ENCODE results near the gene ZNF91. TPM values are rescaled to one million over a fixed set of nuclear protein-coding genes. Genes with fewer than 3 reads are reported as not detected.
A peak's percentile ranks its signal among the peaks of the same experiment; 100 is the strongest.
"Not testable (repeated sequence)": the region's sequence is repeated elsewhere in the genome, so short reads cannot be mapped to it uniquely, and the experiment has no call there.

ZNF91 gene
- total RNA-seq, 2 experiments from 2014 or later = 35.7 to 45.5 TPM

DNA sequence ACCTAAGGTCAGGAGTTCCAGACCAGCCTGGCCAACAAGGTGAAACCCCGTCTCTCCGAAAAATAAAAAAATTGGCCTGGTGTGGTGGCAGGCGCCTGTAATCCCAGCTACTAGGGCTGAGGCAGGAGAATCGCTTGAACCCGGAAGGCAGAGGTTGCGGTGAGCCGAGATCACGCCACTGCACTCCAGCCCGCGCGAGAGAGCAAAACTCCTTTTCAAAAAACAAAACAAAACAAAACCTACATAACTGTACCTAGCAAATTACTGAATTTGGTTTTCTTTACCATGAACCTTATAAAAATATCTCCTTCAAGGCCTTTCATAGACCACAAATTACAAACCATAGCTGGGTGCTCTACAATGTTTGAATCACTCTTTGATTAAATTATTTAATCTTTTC lies 760 bp downstream of the ZNF91 start:
- Mint-ChIP-seq H3K27ac (peak overlapping the region; percentile 99), H3K36me3 (ENCODE audit: low read depth) (peaks cover 43% of the 10 kb centered on the region), H3K9me3 (ENCODE audit: low read depth) (peaks cover 7% of the 10 kb centered on the region), H3K27me3 (no peaks in the 10 kb centered on the region), H3K4me1 (peaks cover 38% of the 10 kb centered on the region), H3K4me3 (peak overlapping the region; percentile 98)
- POLR2A ChIA-PET = interaction anchor here (0.7 to 1.9 kb wide), 3 partner anchors 293 to 692 kb away, joined by 3 to 4 read pairs (median 3); partner anchors contain the start of gene ZNF675
- CTCF ChIA-PET = interaction anchor here (0.7 to 1.9 kb wide), 2 partner anchors 10 to 365 kb away, joined by 3 to 5 read pairs; no protein-coding TSS in a partner anchor
- ATAC-seq (no peak), DNase-seq (peak; percentile 77)
- intact Hi-C loops (cut with DNase I, micrococcal nuclease) = loop anchor here (1.0 to 10.0 kb wide), 5 partner anchors 120 to 1342 kb away; partner anchors contain the start of genes ZNF254 (in 1 of the 2), ZNF257 (in 1 of the 2), ZNF675 (in 1 of the 2) and ZNF724 (in 1 of the 2)

- Mint-ChIP-seq H3K27ac (peak overlapping the region; percentile 37), H3K4me3 (peak overlapping the region; percentile 98), H3K27me3 (no peaks in the 10 kb centered on the region), H3K36me3 (ENCODE audit: low read depth) (peaks cover 57% of the 10 kb centered on the region), H3K4me1 (peaks cover 42% of the 10 kb centered on the region), H3K9me3 (ENCODE audit: low read depth) (peaks cover 11% of the 10 kb centered on the region)
- intact Hi-C loops (cut with DNase I, micrococcal nuclease) = loop anchor here in 1 of 2 experiments (10.0 kb wide), 1 partner anchor 118 kb away; no protein-coding TSS in a partner anchor
- ChIA-PET POLR2A (interaction anchor here (0.6 kb wide), 1 partner anchor 758 kb away, joined by 3 read pairs; no protein-coding TSS in a partner anchor), CTCF (no interaction called here)
- no peak for ATAC-seq
- DNase-seq = no peak
Measured at GRCh38 chr19:23393121-23393520, 2.1 kb downstream of the ZNF91 start.

GRCh38 chr19:23391236-23391635 lies 4.0 kb downstream of the ZNF91 start:
- DNase-seq (no peak), ATAC-seq (no peak)
- ChIA-PET POLR2A (no interaction called here), CTCF (no interaction called here)
- H3K27ac Mint-ChIP-seq = no peak overlapping the region
- H3K27me3 Mint-ChIP-seq = no peaks in the 10 kb centered on the region
- peaks cover 74% of the 10 kb centered on the region for H3K36me3 Mint-ChIP-seq (ENCODE audit: low read depth)
- H3K9me3 Mint-ChIP-seq (ENCODE audit: low read depth) = peaks cover 20% of the 10 kb centered on the region
- intact Hi-C loops (cut with DNase I, micrococcal nuclease) = loop anchor here in 1 of 2 experiments (10.0 kb wide), 1 partner anchor 116 kb away; no protein-coding TSS in a partner anchor
- no peak overlapping the region for H3K4me3 Mint-ChIP-seq
- H3K4me1 Mint-ChIP-seq = peaks cover 49% of the 10 kb centered on the region

DNA sequence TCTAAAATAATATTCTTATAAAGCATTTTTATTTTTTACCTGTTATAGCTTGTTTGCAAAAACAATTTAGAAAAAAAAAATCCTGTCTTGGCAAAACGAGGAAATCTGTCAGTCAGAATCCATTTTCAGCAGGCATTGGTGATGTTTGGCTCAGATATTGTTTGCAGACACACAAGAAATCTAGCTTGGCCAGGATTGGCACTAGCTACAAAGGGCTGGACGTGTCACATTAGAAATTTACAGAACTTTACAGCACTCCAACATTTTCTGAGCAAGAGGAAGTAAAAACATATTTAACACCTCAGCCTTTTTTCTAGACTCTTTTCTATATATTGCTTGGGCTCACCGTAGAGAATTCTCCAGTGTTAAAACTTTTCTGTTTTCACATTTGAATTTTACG lies 9.9 kb downstream of the ZNF91 start:
- Mint-ChIP-seq H3K9me3 (ENCODE audit: low read depth) (peaks cover 44% of the 10 kb centered on the region), H3K27ac (no peak overlapping the region), H3K36me3 (ENCODE audit: low read depth) (peaks cover 88% of the 10 kb centered on the region), H3K27me3 (no peaks in the 10 kb centered on the region), H3K4me1 (peaks cover 21% of the 10 kb centered on the region), H3K4me3 (no peak overlapping the region)
- no peak for DNase-seq
- ChIA-PET CTCF (interaction anchor here (1.7 kb wide), 1 partner anchor 10 kb away, joined by 5 read pairs; the partner anchor contains the start of gene ZNF91), POLR2A (no interaction called here)
- intact Hi-C loops (cut with DNase I, micrococcal nuclease) = no loop called here
- no peak for ATAC-seq

DNA sequence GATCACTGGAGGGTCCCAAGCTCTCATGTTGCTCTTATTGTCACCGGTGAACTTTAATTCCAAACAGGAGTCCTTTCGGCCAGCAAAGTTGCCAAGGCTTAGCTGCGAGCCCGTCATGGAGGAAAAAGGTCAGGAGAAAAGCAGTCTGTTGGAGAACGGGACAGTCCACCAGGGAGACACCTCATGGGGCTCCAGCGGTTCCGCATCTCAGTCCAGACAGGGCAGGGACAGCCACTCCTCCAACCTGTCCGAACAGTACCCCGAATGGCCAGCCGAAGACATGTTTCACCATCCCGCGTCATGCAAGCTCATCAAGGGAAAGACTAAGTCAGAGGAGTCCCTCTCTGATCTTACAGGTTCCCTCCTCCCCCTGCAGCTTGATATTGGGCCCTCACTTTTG lies 10.4 kb downstream of the ZNF91 start:
- H3K36me3 Mint-ChIP-seq (ENCODE audit: low read depth) = peaks cover 87% of the 10 kb centered on the region
- no peak for ATAC-seq
- no peaks in the 10 kb centered on the region for H3K27me3 Mint-ChIP-seq
- no peak overlapping the region for H3K27ac Mint-ChIP-seq
- H3K9me3 Mint-ChIP-seq (ENCODE audit: low read depth) = peaks cover 44% of the 10 kb centered on the region
- intact Hi-C loops (cut with DNase I, micrococcal nuclease) = no loop called here
- no peak for DNase-seq
- POLR2A ChIA-PET = no interaction called here
- CTCF ChIA-PET = interaction anchor here (1.7 kb wide), 1 partner anchor 10 kb away, joined by 5 read pairs; the partner anchor contains the start of gene ZNF91
- peaks cover 17% of the 10 kb centered on the region for H3K4me1 Mint-ChIP-seq
- no peak overlapping the region for H3K4me3 Mint-ChIP-seq

DNA sequence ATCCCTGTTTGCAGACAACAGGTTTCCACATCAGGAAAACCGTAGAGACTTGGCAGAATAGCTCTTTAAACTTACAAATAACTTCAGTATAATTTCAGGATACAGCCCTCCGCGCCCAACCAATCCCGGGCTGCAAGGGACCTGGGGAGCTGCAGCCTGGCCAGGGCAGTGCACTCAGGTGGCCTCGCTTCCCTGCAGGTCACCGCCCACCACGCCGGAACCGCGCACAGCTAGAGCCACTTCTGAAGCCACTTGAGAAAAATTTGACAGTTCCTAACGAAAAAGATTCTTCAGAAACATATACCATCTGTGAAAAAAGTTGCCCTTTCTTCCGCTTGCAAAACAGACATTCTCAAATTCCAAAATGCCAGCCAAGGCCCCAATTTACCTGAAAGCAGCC lies 11.1 kb downstream of the ZNF91 start:
- ChIA-PET CTCF (interaction anchor here (1.7 kb wide), 1 partner anchor 11 kb away, joined by 5 read pairs; the partner anchor contains the start of gene ZNF91), POLR2A (no interaction called here)
- Mint-ChIP-seq H3K27ac (no peak overlapping the region), H3K36me3 (ENCODE audit: low read depth) (peaks cover 87% of the 10 kb centered on the region), H3K9me3 (ENCODE audit: low read depth) (peaks cover 42% of the 10 kb centered on the region), H3K4me1 (peaks cover 16% of the 10 kb centered on the region), H3K27me3 (no peaks in the 10 kb centered on the region), H3K4me3 (no peak overlapping the region)
- DNase-seq (no peak), ATAC-seq (no peak)
- intact Hi-C loops (cut with DNase I, micrococcal nuclease) = no loop called here

DNA sequence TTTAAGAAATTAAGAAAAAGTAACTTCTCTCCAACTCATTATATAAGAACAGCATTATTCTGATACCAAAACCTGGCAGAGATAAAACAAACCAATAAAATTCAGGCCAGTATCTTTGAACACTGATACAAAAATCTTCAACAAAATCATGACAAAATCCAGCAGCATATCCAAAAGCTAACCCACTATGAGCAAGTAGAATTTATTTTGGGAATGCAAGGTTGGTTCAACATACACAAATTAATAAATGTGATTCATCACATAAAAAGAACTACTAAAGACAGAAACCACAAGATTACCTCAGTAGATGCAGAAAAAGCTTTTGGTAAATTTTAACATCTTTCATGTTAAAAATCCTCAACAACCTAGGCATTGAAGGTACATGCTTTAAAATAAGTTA lies 12.3 kb downstream of the ZNF91 start:
- no peak overlapping the region for H3K27ac Mint-ChIP-seq
- H3K27me3 Mint-ChIP-seq = no peaks in the 10 kb centered on the region
- peaks cover 87% of the 10 kb centered on the region for H3K36me3 Mint-ChIP-seq (ENCODE audit: low read depth)
- H3K4me1 Mint-ChIP-seq = peaks cover 20% of the 10 kb centered on the region
- DNase-seq (no peak), ATAC-seq (no peak)
- CTCF ChIA-PET = no interaction called here
- peaks cover 43% of the 10 kb centered on the region for H3K9me3 Mint-ChIP-seq (ENCODE audit: low read depth)
- POLR2A ChIA-PET = no interaction called here
- intact Hi-C loops (cut with DNase I, micrococcal nuclease) = no loop called here
- H3K4me3 Mint-ChIP-seq = no peak overlapping the region

DNA sequence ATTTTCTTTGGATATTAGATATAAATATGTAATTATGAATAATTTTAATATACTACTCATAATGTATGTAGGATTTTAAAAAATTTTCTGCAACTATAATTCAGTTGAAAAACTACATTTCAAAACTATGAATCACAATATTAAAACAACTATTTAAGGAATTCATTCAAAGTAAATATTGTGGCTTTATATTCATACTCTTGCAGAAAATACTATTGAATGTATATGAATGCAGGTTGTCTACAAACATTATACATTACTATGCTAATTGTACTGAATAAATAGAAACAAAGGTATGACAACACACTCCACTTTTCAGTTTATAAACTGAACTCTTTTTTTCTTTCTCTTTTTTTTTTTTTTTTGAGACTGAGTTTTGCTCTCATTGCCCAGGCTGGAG lies 14.2 kb downstream of the ZNF91 start:
- DNase-seq = no peak

GRCh38 chr19:23379671-23380070 lies 15.6 kb downstream of the ZNF91 start:
- H3K27ac Mint-ChIP-seq = peak overlapping the region; percentile 38

More for the DNA sequence above, 14.2 kb downstream of the ZNF91 start:
- no peak for ATAC-seq
- Mint-ChIP-seq H3K4me3 (no peak overlapping the region), H3K36me3 (ENCODE audit: low read depth) (peaks cover 85% of the 10 kb centered on the region), H3K27ac (no peak overlapping the region), H3K9me3 (ENCODE audit: low read depth) (peaks cover 42% of the 10 kb centered on the region), H3K4me1 (peaks cover 13% of the 10 kb centered on the region), H3K27me3 (no peaks in the 10 kb centered on the region)
- intact Hi-C loops (cut with DNase I, micrococcal nuclease) = no loop called here
- ChIA-PET CTCF (no interaction called here), POLR2A (no interaction called here)

GRCh38 chr19:23378948-23379347 lies 16.3 kb downstream of the ZNF91 start:
- no peak overlapping the region for H3K27ac Mint-ChIP-seq
- H3K4me1 Mint-ChIP-seq = peaks cover 13% of the 10 kb centered on the region
- peaks cover 37% of the 10 kb centered on the region for H3K9me3 Mint-ChIP-seq (ENCODE audit: low read depth)
- DNase-seq = peak; percentile 18
- CTCF ChIA-PET = no interaction called here
- POLR2A ChIA-PET = no interaction called here
- intact Hi-C loops (cut with DNase I, micrococcal nuclease) = loop anchor here in 1 of 2 experiments (1.0 kb wide), 1 partner anchor 421 kb away; no protein-coding TSS in a partner anchor
- no peaks in the 10 kb centered on the region for H3K27me3 Mint-ChIP-seq
- H3K4me3 Mint-ChIP-seq = no peak overlapping the region
- ATAC-seq = peak; percentile 97
- H3K36me3 Mint-ChIP-seq (ENCODE audit: low read depth) = peaks cover 87% of the 10 kb centered on the region

More at GRCh38 chr19:23379671-23380070, 15.6 kb downstream of the ZNF91 start:
- H3K27me3 Mint-ChIP-seq, POLR2A ChIA-PET, CTCF ChIA-PET, ATAC-seq, DNase-seq, H3K4me3 Mint-ChIP-seq: not testable (repeated sequence)
- Mint-ChIP-seq H3K9me3 (ENCODE audit: low read depth) (peaks cover 43% of the 10 kb centered on the region), H3K36me3 (ENCODE audit: low read depth) (peaks cover 87% of the 10 kb centered on the region), H3K4me1 (peaks cover 13% of the 10 kb centered on the region)
- intact Hi-C loops (cut with DNase I, micrococcal nuclease) = loop anchor here in 1 of 2 experiments (1.0 kb wide), 1 partner anchor 421 kb away; no protein-coding TSS in a partner anchor

GRCh38 chr19:23377276-23377675 lies 18.0 kb downstream of the ZNF91 start:
- ATAC-seq = no peak
- no peak for DNase-seq
- Mint-ChIP-seq H3K27me3 (no peaks in the 10 kb centered on the region), H3K9me3 (ENCODE audit: low read depth) (peaks cover 37% of the 10 kb centered on the region), H3K4me1 (peaks cover 10% of the 10 kb centered on the region), H3K27ac (no peak overlapping the region), H3K36me3 (ENCODE audit: low read depth) (peaks cover 87% of the 10 kb centered on the region), H3K4me3 (no peak overlapping the region)
- ChIA-PET CTCF (no interaction called here), POLR2A (no interaction called here)
- intact Hi-C loops (cut with DNase I, micrococcal nuclease) = no loop called here

GRCh38 chr19:23366437-23366836 lies 28.8 kb downstream of the ZNF91 start:
- CTCF ChIA-PET = no interaction called here
- POLR2A ChIA-PET = no interaction called here
- peaks cover 23% of the 10 kb centered on the region for H3K9me3 Mint-ChIP-seq (ENCODE audit: low read depth)
- H3K4me1 Mint-ChIP-seq = no peaks in the 10 kb centered on the region
- ATAC-seq = no peak
- intact Hi-C loops (cut with DNase I, micrococcal nuclease) = no loop called here
- H3K27ac Mint-ChIP-seq = no peak overlapping the region
- no peak overlapping the region for H3K4me3 Mint-ChIP-seq
- H3K27me3 Mint-ChIP-seq = no peaks in the 10 kb centered on the region
- DNase-seq = no peak
- H3K36me3 Mint-ChIP-seq (ENCODE audit: low read depth) = peaks cover 79% of the 10 kb centered on the region

All from activated CD4-positive, alpha-beta T cell treated with anti-CD3 and anti-CD28 coated beads for 36 hours (primary cell).